NCI-H526 (cell line): ENCODE data around the gene POLR2M.

ENCODE experiments used
- DNase-seq, 2 experiments: peaks; one replicate each; lab custom pipeline; 2025; lab: John Stamatoyannopoulos, UW

Gene POLR2M

GRCh38 chr15:57691082-57691481 lies 15.4 kb upstream of the POLR2M start:
- DNase-seq, result no peak

GRCh38 chr15:57692709-57693108 lies 13.8 kb upstream of the POLR2M start:
- DNase-seq, result no peak

GRCh38 chr15:57694279-57694678 lies 12.2 kb upstream of the POLR2M start:
- DNase-seq, result no peak

GRCh38 chr15:57696146-57696545 lies 10.4 kb upstream of the POLR2M start:
- DNase-seq, result peak; percentile 89 to 90

- no peak for DNase-seq
Observed at GRCh38 chr15:57697588-57697987, 8.9 kb upstream of the POLR2M start.

GRCh38 chr15:57698243-57698642 lies 8.3 kb upstream of the POLR2M start:
- DNase-seq, result peak; percentile 59 to 63

- peak in 1 of 2 experiments; percentile 6 for DNase-seq
Observed at GRCh38 chr15:57698991-57699390, 7.5 kb upstream of the POLR2M start.

- no peak for DNase-seq
Observed at GRCh38 chr15:57703387-57703786, 3.1 kb upstream of the POLR2M start.

- DNase-seq, result no peak
Observed at GRCh38 chr15:57704441-57704840, 2.1 kb upstream of the POLR2M start.

GRCh38 chr15:57705746-57706404 lies 639 bp upstream of the POLR2M start:
- DNase-seq, result no peak

- no peak for DNase-seq
Observed at GRCh38 chr15:57708047-57708446, 1.5 kb downstream of the POLR2M start.

- DNase-seq, result no peak
Observed at GRCh38 chr15:57718309-57718708, 11.8 kb downstream of the POLR2M start.

GRCh38 chr15:57720867-57721266 lies 14.4 kb downstream of the POLR2M start:
- DNase-seq, result no peak

GRCh38 chr15:57726411-57726810 lies 19.9 kb downstream of the POLR2M start:
- DNase-seq, result no peak

- DNase-seq, result no peak
Observed at GRCh38 chr15:57727031-57727430, 20.5 kb downstream of the POLR2M start.

GRCh38 chr15:57728436-57728835 lies 21.9 kb downstream of the POLR2M start:
- DNase-seq, result no peak

GRCh38 chr15:57730876-57731275 lies 24.4 kb downstream of the POLR2M start:
- DNase-seq, result no peak

GRCh38 chr15:57731530-57732103 lies 25.1 kb downstream of the POLR2M start:
- no peak for DNase-seq

GRCh38 chr15:57732526-57733331 lies 26.2 kb downstream of the POLR2M start:
- DNase-seq, result peak in 1 of 2 experiments; percentile 71

GRCh38 chr15:57734860-57735259 lies 28.3 kb downstream of the POLR2M start:
- no peak for DNase-seq

- DNase-seq, result no peak
Observed at GRCh38 chr15:57735431-57735830, 28.9 kb downstream of the POLR2M start.

GRCh38 chr15:57735891-57736290 lies 29.4 kb downstream of the POLR2M start:
- no peak for DNase-seq

GRCh38 chr15:57736591-57736990 lies 30.1 kb downstream of the POLR2M start:
- no peak for DNase-seq
